HG02759 (cell line): ENCODE measurements around the gene ZNF217.
"Not testable (repeated sequence)": the region's sequence is repeated elsewhere in the genome, so short reads cannot be mapped to it uniquely, and the experiment has no call there.

ENCODE experiments used
- ATAC-seq: cut with Tn5 transposase; IDR thresholded peaks from one replicate; pipeline ENCODE4 v1.9.1; 2021; ENCODE audit warnings: mild to moderate bottlenecking, moderate library complexity; ENCODE audit not compliant: unreplicated experiment

ZNF217 gene

GRCh38 chr20:53593466-53594007 is at the start of gene ZNF217:
Gene ZNF217, minus strand, starts transcription at chr20:53593839. Its CDS starts 11,013 bp downstream, at chr20:53582826.
- peak; percentile 28 for ATAC-seq

GRCh38 chr20:53643031-53643832 is 49.6 kb upstream of the ZNF217 start:
- peak; percentile 98 for ATAC-seq

- peak; percentile 64 for ATAC-seq
These were observed 48.8 kb upstream of the ZNF217 start for GRCh38 chr20:53642196-53643030.

GRCh38 chr20:53639647-53640440 is 46.2 kb upstream of the ZNF217 start:
- ATAC-seq, result no peak

- no peak for ATAC-seq
These were observed 45.5 kb upstream of the ZNF217 start for GRCh38 chr20:53639128-53639527.

GRCh38 chr20:53637310-53637709 is 43.7 kb upstream of the ZNF217 start:
- not testable (repeated sequence) for ATAC-seq

- no peak for ATAC-seq
These were observed 43.0 kb upstream of the ZNF217 start for GRCh38 chr20:53636540-53637097.

GRCh38 chr20:53635221-53635620 is 41.6 kb upstream of the ZNF217 start:
- no peak for ATAC-seq

GRCh38 chr20:53631909-53632662 is 38.4 kb upstream of the ZNF217 start:
- no peak for ATAC-seq

GRCh38 chr20:53629436-53629835 is 35.8 kb upstream of the ZNF217 start:
- no peak for ATAC-seq

GRCh38 chr20:53628758-53629157 is 35.1 kb upstream of the ZNF217 start:
- ATAC-seq, result not testable (repeated sequence)

- ATAC-seq, result no peak
These were observed 34.4 kb upstream of the ZNF217 start for GRCh38 chr20:53628076-53628475.

- not testable (repeated sequence) for ATAC-seq
These were observed 33.4 kb upstream of the ZNF217 start for GRCh38 chr20:53627001-53627400.

- no peak for ATAC-seq
These were observed 32.9 kb upstream of the ZNF217 start for GRCh38 chr20:53626584-53626983.

- ATAC-seq, result no peak
These were observed 31.9 kb upstream of the ZNF217 start for GRCh38 chr20:53625311-53626129.

- not testable (repeated sequence) for ATAC-seq
These were observed 31.2 kb upstream of the ZNF217 start for GRCh38 chr20:53624927-53625250.

- peak; percentile 78 for ATAC-seq
These were observed 30.0 kb upstream of the ZNF217 start for GRCh38 chr20:53623454-53624211.

- peak; percentile 29 for ATAC-seq
These were observed 29.5 kb upstream of the ZNF217 start for GRCh38 chr20:53623134-53623453.
